K562 (cell line): ENCODE data around the gene USH2A. TPM values are rescaled to one million over a fixed set of nuclear protein-coding genes. Genes with fewer than 3 reads are reported as not detected.

ENCODE experiments used
- ATAC-seq: fragments of 200-7000 bp; cut with Tn5 transposase; 3 replicates; pipeline ENCODE4 v1.9.1; 2020; ENCODE audit warnings: moderate library complexity
- BruUV-seq: library from RNA; stranded (reverse); fragments of 400-500 nt; replicated peaks from 2 replicates; lab custom pipeline; 2021; lab: Mats Ljungman, UMichigan
- CTCF ChIA-PET: fragments of 300-600 bp; formaldehyde crosslinking; extraction: SDS; loops from one replicate; lab custom pipeline; 2021; ENCODE audit warnings: low intra/inter-chr PET ratio; lab: Yijun Ruan, JAX
- POLR2A ChIA-PET: fragments of 300-600, 350-650 bp; sonication (Branson Sonifier 250); formaldehyde crosslinking; extraction: SDS; loops from one replicate; lab custom pipeline; 2021; ENCODE audit warnings: antibody characterized with exemption, inconsistent platforms; lab: Yijun Ruan, JAX
- DNase-seq, 4 experiments: peaks; one replicate each; pipeline versions ENCODE4 v3.0.0 to v3.0.0-alpha.2; 2011 to 2018; ENCODE audit warnings: low spot score in 3 of 4, mixed read lengths in 3 of 4; ENCODE audit errors: extremely low read depth in 1 of 4
- FAIRE-seq: peaks from 2 replicates; lab custom pipeline; 2011; peaks lifted over from hg19 to GRCh38; lab: Jason Lieb, UNC
- H2AFZ ChIP-seq: 2 replicates; pipeline ENCODE4 v1.6.0; 2011; ENCODE audit warnings: low read depth, low read length, control low read depth, inconsistent platforms
- H3K27ac ChIP-seq: fragments of 200-600 bp; 3 replicates; pipeline ENCODE4 v1.8.0; 2011; ENCODE audit warnings: low read depth, mild to moderate bottlenecking, control low read depth, inconsistent platforms, low read length, moderate library complexity, mixed read lengths; ENCODE audit errors: extremely low read depth
- H3K27me3 ChIP-seq, 2 experiments: fragments of 300-600 bp in 1 of 2; 2 replicates in 1 of 2; 3 replicates in 1 of 2; pipeline versions ENCODE4 v1.6.0 to v1.8.0; 2011; ENCODE audit warnings: inconsistent platforms in 2 of 2, low read length in 2 of 2, mild to moderate bottlenecking in 1 of 2, mixed read lengths in 1 of 2, moderate library complexity in 1 of 2; ENCODE audit not compliant: control insufficient read depth in 2 of 2, insufficient read depth in 2 of 2
- H3K36me3 ChIP-seq: fragments of 300-600 bp; 3 replicates; pipeline ENCODE4 v1.8.0; 2011; ENCODE audit warnings: mild to moderate bottlenecking, low read length, inconsistent platforms; ENCODE audit not compliant: control insufficient read depth, insufficient read depth
- H3K4me1 ChIP-seq, 2 experiments: fragments of 200-600 bp in 1 of 2; replicated peaks in 1 of 2; 2 replicates in 1 of 2; 3 replicates in 1 of 2; pipeline versions ENCODE4 v1.5.1 to v1.8.0; 2011; ENCODE audit warnings: inconsistent platforms in 2 of 2, low read length in 2 of 2, mild to moderate bottlenecking in 1 of 2, mixed read lengths in 1 of 2, moderate library complexity in 1 of 2; ENCODE audit not compliant: control insufficient read depth in 2 of 2, insufficient read depth in 2 of 2
- H3K4me2 ChIP-seq: 2 replicates; pipeline ENCODE4 v1.6.1; 2011; ENCODE audit warnings: low read length, control low read depth, inconsistent platforms, mixed read lengths; ENCODE audit not compliant: insufficient read depth
- H3K4me3 ChIP-seq: fragments of 200-600 bp; sonication (generic), shearing (Covaris generic); 2 replicates; pipeline ENCODE4 v1.5.1; 2016; ENCODE audit warnings: control low read depth, inconsistent platforms
- H3K79me2 ChIP-seq: fragments of 200-600 bp; 3 replicates; pipeline ENCODE4 v1.8.0; 2011; ENCODE audit warnings: low read length, inconsistent platforms; ENCODE audit not compliant: control insufficient read depth, insufficient read depth
- H3K9ac ChIP-seq, 2 experiments: 2 replicates each; pipeline versions ENCODE4 v1.6.0 to v1.6.1; 2011; ENCODE audit warnings: low read depth in 2 of 2, low read length in 2 of 2, control low read depth in 1 of 2, inconsistent platforms in 1 of 2, mild to moderate bottlenecking in 1 of 2, mixed read lengths in 1 of 2; ENCODE audit not compliant: insufficient read depth in 1 of 2
- H3K9me1 ChIP-seq: one replicate; pipeline ENCODE4 v1.6.0; 2011; ENCODE audit warnings: inconsistent platforms, mild to moderate bottlenecking, low read length, moderate library complexity; ENCODE audit not compliant: control insufficient read depth, insufficient read depth
- H3K9me3 ChIP-seq: replicated peaks from 2 replicates; pipeline ENCODE4 v1.5.1; 2011; ENCODE audit warnings: low read depth, low read length, inconsistent platforms; ENCODE audit not compliant: control insufficient read depth, insufficient read depth
- H4K20me1 ChIP-seq: replicated peaks from 2 replicates; pipeline ENCODE4 v1.6.1; 2011; ENCODE audit warnings: low read length, inconsistent platforms, mixed read lengths; ENCODE audit not compliant: control insufficient read depth, insufficient read depth
- BCOR ChIP-seq: fragments of 450-650 bp; IDR thresholded peaks from 2 replicates; pipeline ENCODE4 v1.6.1; 2016
- C11orf30 ChIP-seq: fragments of 450-650 bp; IDR thresholded peaks from 2 replicates; pipeline ENCODE4 v1.6.1; 2016; ENCODE audit warnings: low read depth, mild to moderate bottlenecking
- DACH1 ChIP-seq: fragments of 450-650 bp; IDR thresholded peaks from 2 replicates; pipeline ENCODE4 v1.6.1; 2018; ENCODE audit not compliant: partially characterized antibody
- GTF2F1 ChIP-seq: IDR thresholded peaks from 2 replicates; pipeline ENCODE4 v1.6.1; 2011; ENCODE audit warnings: low read depth, low read length, improper control_type of control experiment
- HEY1 ChIP-seq: fragments of 250-450 bp; sonication (Bioruptor Pico); IDR thresholded peaks from 2 replicates; pipeline ENCODE4 v1.5.0; 2020; ENCODE audit warnings: mild to moderate bottlenecking, moderate library complexity, borderline replicate concordance
- NFXL1 ChIP-seq: fragments of 450-650 bp; formaldehyde crosslinking; IDR thresholded peaks from 2 replicates; pipeline ENCODE4 v1.4.0; 2021; ENCODE audit warnings: mild to moderate bottlenecking
- SMARCA4 ChIP-seq: fragments of 450-650 bp; IDR thresholded peaks from 2 replicates; pipeline ENCODE4 v1.6.1; 2016
- U2AF2 ChIP-seq: fragments of 200-400 bp; formaldehyde crosslinking; optimal IDR thresholded peaks from 2 replicates; pipeline ENCODE3; 2017; ENCODE audit warnings: low read depth, mild to moderate bottlenecking, low read length
- WHSC1 ChIP-seq: IDR thresholded peaks from one replicate; pipeline ENCODE4 v1.6.1; 2012; ENCODE audit warnings: low read length, control low read depth, inconsistent platforms
- ZC3H11A ChIP-seq: IDR thresholded peaks from 2 replicates; pipeline ENCODE4 v1.6.1; 2012; ENCODE audit warnings: low read depth, low read length, improper control_type of control experiment
- ZKSCAN3 ChIP-seq: fragments of 250-450 bp; sonication (Bioruptor Pico); IDR thresholded peaks from 2 replicates; pipeline ENCODE4 v1.4.0; 2020
- ZNF311 ChIP-seq: fragments of 250-450 bp; sonication (Bioruptor Pico); IDR thresholded peaks from 2 replicates; pipeline ENCODE4 v1.4.0; 2020; ENCODE audit warnings: mild to moderate bottlenecking, moderate library complexity
- ZNF77 ChIP-seq: fragments of 250-450 bp; sonication (Bioruptor Pico); IDR thresholded peaks from 2 replicates; pipeline ENCODE4 v1.5.0; 2020
- WGBS: fragments of 100-300 bp; shearing (Covaris generic); methylation state at CpG from one replicate; pipeline ENCODE4 v1.1.6; 2016; ENCODE audit warnings: low coverage, mixed read lengths; ENCODE audit not compliant: insufficient coverage; ENCODE audit errors: missing lambda C conversion rate; 5-methylcytosine and 5-hydroxymethylcytosine counted together
- in situ Hi-C: fragments of 300-500 bp; cut with MboI; formaldehyde crosslinking; loops from 4 replicates; pipeline ENCODE4 v1.15.0; 2018; ENCODE audit warnings: inconsistent platforms, mixed read lengths
- intact Hi-C: fragments of 100-400 bp; cut with micrococcal nuclease; formaldehyde crosslinking; loops from 2 replicates; pipeline ENCODE4 v1.14.2; 2022
- polyA plus RNA-seq, 8 experiments: library from polyadenylated mRNA; depleted of rRNA in 4 of 8; stranded (reverse) in 5 of 8; unstranded in 3 of 8; fragments of >200 nt; fragmentation: Nextera tagmentation in 2 of 8; fragmentation: Illumina TruSeq in 1 of 8; extraction: Ambion mirVana in 2 of 8; extraction: Trizol in 1 of 8; gene quantifications; 2 replicates each; pipeline versions ENCODE4 v1.2.1 to v1.2.3, GENCODE V29; 2011 to 2014; ENCODE audit warnings: inconsistent platforms in 1 of 8, missing spikeins in 1 of 8
- total RNA-seq, 7 experiments: library from RNA; depleted of rRNA in 6 of 7; stranded (reverse); fragments of >200 nt in 6 of 7; fragmentation: Illumina TruSeq in 2 of 7; extraction: Trizol in 2 of 7; gene quantifications; 2 replicates each; pipeline versions ENCODE4 v1.2.1 to v1.2.3, GENCODE V29; 2011 to 2021; ENCODE audit warnings: low replicate concordance in 1 of 7
- TF ChIP-seq, protein P1 (sequence below): sonication (generic); formaldehyde crosslinking; IDR thresholded peaks from 2 replicates; pipeline ENCODE4 v1.9.0; 2022; ENCODE audit warnings: mild to moderate bottlenecking, missing genetic modification reagents
- TF ChIP-seq, protein P2 (sequence below): fragments of 250-450 bp; sonication (Bioruptor Pico); IDR thresholded peaks from 2 replicates; pipeline ENCODE4 v1.8.0; 2021; ENCODE audit warnings: borderline replicate concordance, mild to moderate bottlenecking, moderate library complexity; ENCODE audit not compliant: poor library complexity, severe bottlenecking
- TF ChIP-seq, protein P3 (sequence below), 2 experiments: fragments of 450-650 bp in 1 of 2; sonication (generic) in 1 of 2; formaldehyde crosslinking; conservative IDR thresholded peaks; 2 replicates each; pipeline versions ENCODE4 v1.4.0 to v1.8.1; 2020 to 2022; ENCODE audit warnings: mild to moderate bottlenecking in 1 of 2, missing genetic modification reagents in 1 of 2
- TF ChIP-seq, protein P4 (sequence below): fragments of 450-650 bp; IDR thresholded peaks from 2 replicates; pipeline ENCODE4 v1.6.1; 2016
- TF ChIP-seq, protein P5 (sequence below): fragments of 250-450 bp; sonication (Bioruptor Pico); IDR thresholded peaks from 2 replicates; pipeline ENCODE4 v1.8.0; 2022; ENCODE audit warnings: inconsistent platforms, mild to moderate bottlenecking, moderate library complexity, borderline replicate concordance

Gene USH2A
- total and polyA plus RNA-seq, 9 of the 15 experiments (the other 6 are each of a cell fraction or from before 2014, with no cell fraction given), result under 0.01 TPM; not detected in 7

DNA sequence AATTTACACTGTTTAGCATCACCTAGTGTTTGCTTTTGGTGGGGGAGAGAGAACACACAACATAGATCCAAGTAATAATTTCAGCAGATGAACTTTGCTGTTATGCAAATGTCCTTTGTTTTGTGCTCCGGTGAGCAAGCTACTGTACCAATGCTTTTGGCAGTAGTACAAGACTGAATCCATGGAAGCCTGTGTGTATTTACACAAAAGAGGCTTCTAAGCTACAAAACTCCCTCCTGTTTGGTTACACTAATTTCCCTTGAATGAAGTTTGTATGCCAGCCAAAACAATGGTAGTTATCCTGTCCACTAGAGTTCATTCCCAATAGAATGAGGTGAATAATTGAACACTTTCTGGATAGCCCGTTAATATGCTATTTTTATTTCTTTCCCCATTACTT is 535.6 kb downstream of the USH2A start:
- FAIRE-seq (no peak), DNase-seq (no peak), ATAC-seq (no peak)
- Histone ChIP-seq H3K4me3 (no peak overlapping the region), H3K79me2 (no peaks in the 10 kb centered on the region), H4K20me1 (no peaks in the 10 kb centered on the region), H3K9me3 (no peaks in the 10 kb centered on the region; the same call in 1 of the 2 replicates), H3K4me1 (no peaks in the 10 kb centered on the region), H3K27ac (no peak overlapping the region), H3K4me2 (no peak overlapping the region), H3K36me3 (no peaks in the 10 kb centered on the region), H3K9ac (no peak overlapping the region), H3K9me1 (no peaks in the 10 kb centered on the region), H2AFZ (no peak overlapping the region), H3K27me3 (no peaks in the 10 kb centered on the region)
- in situ Hi-C loops (no loop called here), intact Hi-C loops (no loop called here)
- 0% methylated on average over 2 of the region's 2 CpGs for WGBS
- POLR2A ChIA-PET, result no interaction called here
- BruUV-seq, result no TSS peak
- CTCF ChIA-PET, result no interaction called here
- no peak for TF ChIP-seq BCOR
- TF ChIP-seq C11orf30, result no peak
- TF ChIP-seq ZNF77, result no peak
- TF ChIP-seq, protein P1, sequence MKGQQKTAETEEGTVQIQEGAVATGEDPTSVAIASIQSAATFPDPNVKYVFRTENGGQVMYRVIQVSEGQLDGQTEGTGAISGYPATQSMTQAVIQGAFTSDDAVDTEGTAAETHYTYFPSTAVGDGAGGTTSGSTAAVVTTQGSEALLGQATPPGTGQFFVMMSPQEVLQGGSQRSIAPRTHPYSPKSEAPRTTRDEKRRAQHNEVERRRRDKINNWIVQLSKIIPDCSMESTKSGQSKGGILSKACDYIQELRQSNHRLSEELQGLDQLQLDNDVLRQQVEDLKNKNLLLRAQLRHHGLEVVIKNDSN (CRISPR knock-in tag), result no peak
- no peak for TF ChIP-seq ZKSCAN3
- TF ChIP-seq HEY1 (CRISPR knock-in tag), result no peak
- TF ChIP-seq, protein P2, sequence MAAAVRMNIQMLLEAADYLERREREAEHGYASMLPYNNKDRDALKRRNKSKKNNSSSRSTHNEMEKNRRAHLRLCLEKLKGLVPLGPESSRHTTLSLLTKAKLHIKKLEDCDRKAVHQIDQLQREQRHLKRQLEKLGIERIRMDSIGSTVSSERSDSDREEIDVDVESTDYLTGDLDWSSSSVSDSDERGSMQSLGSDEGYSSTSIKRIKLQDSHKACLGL (CRISPR knock-in tag), result no peak
- no peak for TF ChIP-seq DACH1
- TF ChIP-seq ZNF311, result no peak
- TF ChIP-seq GTF2F1, result no peak
- TF ChIP-seq, protein P3, sequence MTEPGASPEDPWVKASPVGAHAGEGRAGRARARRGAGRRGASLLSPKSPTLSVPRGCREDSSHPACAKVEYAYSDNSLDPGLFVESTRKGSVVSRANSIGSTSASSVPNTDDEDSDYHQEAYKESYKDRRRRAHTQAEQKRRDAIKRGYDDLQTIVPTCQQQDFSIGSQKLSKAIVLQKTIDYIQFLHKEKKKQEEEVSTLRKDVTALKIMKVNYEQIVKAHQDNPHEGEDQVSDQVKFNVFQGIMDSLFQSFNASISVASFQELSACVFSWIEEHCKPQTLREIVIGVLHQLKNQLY (CRISPR knock-in tag; conservative IDR thresholded peaks at IDR 0.05), result no peak
- no peak for TF ChIP-seq WHSC1
- TF ChIP-seq SMARCA4, result no peak
- no peak for TF ChIP-seq NFXL1
- no peak for TF ChIP-seq ZC3H11A
- TF ChIP-seq, protein P4, sequence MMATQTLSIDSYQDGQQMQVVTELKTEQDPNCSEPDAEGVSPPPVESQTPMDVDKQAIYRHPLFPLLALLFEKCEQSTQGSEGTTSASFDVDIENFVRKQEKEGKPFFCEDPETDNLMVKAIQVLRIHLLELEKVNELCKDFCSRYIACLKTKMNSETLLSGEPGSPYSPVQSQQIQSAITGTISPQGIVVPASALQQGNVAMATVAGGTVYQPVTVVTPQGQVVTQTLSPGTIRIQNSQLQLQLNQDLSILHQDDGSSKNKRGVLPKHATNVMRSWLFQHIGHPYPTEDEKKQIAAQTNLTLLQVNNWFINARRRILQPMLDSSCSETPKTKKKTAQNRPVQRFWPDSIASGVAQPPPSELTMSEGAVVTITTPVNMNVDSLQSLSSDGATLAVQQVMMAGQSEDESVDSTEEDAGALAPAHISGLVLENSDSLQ, result no peak
- TF ChIP-seq U2AF2, result no peak
- TF ChIP-seq, protein P5, sequence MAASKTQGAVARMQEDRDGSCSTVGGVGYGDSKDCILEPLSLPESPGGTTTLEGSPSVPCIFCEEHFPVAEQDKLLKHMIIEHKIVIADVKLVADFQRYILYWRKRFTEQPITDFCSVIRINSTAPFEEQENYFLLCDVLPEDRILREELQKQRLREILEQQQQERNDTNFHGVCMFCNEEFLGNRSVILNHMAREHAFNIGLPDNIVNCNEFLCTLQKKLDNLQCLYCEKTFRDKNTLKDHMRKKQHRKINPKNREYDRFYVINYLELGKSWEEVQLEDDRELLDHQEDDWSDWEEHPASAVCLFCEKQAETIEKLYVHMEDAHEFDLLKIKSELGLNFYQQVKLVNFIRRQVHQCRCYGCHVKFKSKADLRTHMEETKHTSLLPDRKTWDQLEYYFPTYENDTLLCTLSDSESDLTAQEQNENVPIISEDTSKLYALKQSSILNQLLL (CRISPR knock-in tag), result no peak
